AG04449 (cell line): ENCODE results near the gene LSP1.

ENCODE experiments used
- CTCF ChIA-PET: fragments of 350-600 bp; formaldehyde crosslinking; extraction: SDS; loops from one replicate; lab custom pipeline; 2021; ENCODE audit warnings: antibody characterized with exemption; lab: Yijun Ruan, JAX
- POLR2A ChIA-PET: fragments of 400-600, 350-600 bp; formaldehyde crosslinking; extraction: SDS; loops from one replicate; lab custom pipeline; 2020; ENCODE audit warnings: antibody characterized with exemption, inconsistent platforms; lab: Yijun Ruan, JAX
- DNase-seq: peaks from one replicate; pipeline ENCODE4 v3.0.0-alpha.2; 2010; ENCODE audit warnings: low read depth, low spot score
- H3K4me3 ChIP-seq: 2 replicates; pipeline ENCODE4 v1.5.1; 2011; ENCODE audit warnings: low read depth, mild to moderate bottlenecking, control low read depth, low read length
- CTCF ChIP-seq: IDR thresholded peaks from one replicate; pipeline ENCODE4 v1.5.1; 2011; ENCODE audit warnings: mild to moderate bottlenecking, moderate library complexity, low read length, control low read depth, inconsistent platforms; ENCODE audit not compliant: insufficient read depth; ENCODE audit errors: missing control alignments

Gene LSP1

GRCh38 chr11:1827095-1827813, 25.6 kb upstream of the LSP1 start:
- POLR2A ChIA-PET: no interaction called here
- no peak overlapping the region; the same call in 1 of the 2 replicates for H3K4me3 ChIP-seq
- CTCF ChIA-PET: interaction anchor here (1.0 to 13.7 kb wide), 4 partner anchors 57 to 175 kb away, joined by 3 to 671 read pairs (median 6); no protein-coding TSS in a partner anchor
- no peak for TF ChIP-seq CTCF
- DNase-seq: peak; percentile 53

- no peak for TF ChIP-seq CTCF
- DNase-seq: no peak
- POLR2A ChIA-PET: no interaction called here
- H3K4me3 ChIP-seq: no peak overlapping the region
- CTCF ChIA-PET: interaction anchor here (1.0 to 13.7 kb wide), 4 partner anchors 7 to 176 kb away, joined by 3 to 671 read pairs (median 6); no protein-coding TSS in a partner anchor
Observed at GRCh38 chr11:1827931-1828330, 25.0 kb upstream of the LSP1 start.

- no peak for TF ChIP-seq CTCF
- ChIA-PET CTCF (interaction anchor here (1.0 to 13.7 kb wide), 4 partner anchors 8 to 176 kb away, joined by 3 to 671 read pairs (median 6); no protein-coding TSS in a partner anchor), POLR2A (no interaction called here)
- DNase-seq: no peak
- no peak overlapping the region for H3K4me3 ChIP-seq
Observed at GRCh38 chr11:1828542-1828941, 24.3 kb upstream of the LSP1 start.

- ChIA-PET POLR2A (no interaction called here), CTCF (interaction anchor here (0.8 to 13.7 kb wide), 8 partner anchors 8 to 324 kb away, joined by 3 to 671 read pairs (median 6); partner anchors contain the start of gene KRTAP5-6)
- DNase-seq: peak; percentile 31
- H3K4me3 ChIP-seq: no peak overlapping the region
- TF ChIP-seq CTCF: no peak
Observed at GRCh38 chr11:1829039-1829820, 23.7 kb upstream of the LSP1 start.

GRCh38 chr11:1830004-1830321, 22.9 kb upstream of the LSP1 start:
- no peak for DNase-seq
- no peak overlapping the region for H3K4me3 ChIP-seq
- TF ChIP-seq CTCF: no peak
- POLR2A ChIA-PET: no interaction called here
- CTCF ChIA-PET: interaction anchor here (0.9 to 13.7 kb wide), 8 partner anchors 10 to 323 kb away, joined by 3 to 671 read pairs (median 22); partner anchors contain the start of gene KRTAP5-6
